GM06990 (cell line): Measurements from ENCODE around the gene PLXNA4.

ENCODE experiments used
- DNase-seq: peaks from one replicate; pipeline ENCODE4 v3.0.0-alpha.2; 2011; ENCODE audit not compliant: insufficient read length; ENCODE audit errors: extremely low read depth
- H3K27me3 ChIP-seq: replicated peaks from 2 replicates; pipeline ENCODE4 v1.6.0; 2011; ENCODE audit warnings: low read length; ENCODE audit not compliant: control insufficient read depth, insufficient read depth
- H3K36me3 ChIP-seq: 2 replicates; pipeline ENCODE4 v1.5.1; 2011; ENCODE audit warnings: low read length; ENCODE audit not compliant: control insufficient read depth, insufficient read depth
- H3K4me3 ChIP-seq: replicated peaks from 2 replicates; pipeline ENCODE4 v1.5.1; 2011; ENCODE audit warnings: low read depth, mild to moderate bottlenecking, control low read depth, low read length
- CTCF ChIP-seq: IDR thresholded peaks from 2 replicates; pipeline ENCODE4 v1.5.1; 2011; ENCODE audit warnings: low read length, control low read depth, mild to moderate bottlenecking, inconsistent platforms; ENCODE audit not compliant: insufficient read depth, poor library complexity, severe bottlenecking

The PLXNA4 gene

DNA sequence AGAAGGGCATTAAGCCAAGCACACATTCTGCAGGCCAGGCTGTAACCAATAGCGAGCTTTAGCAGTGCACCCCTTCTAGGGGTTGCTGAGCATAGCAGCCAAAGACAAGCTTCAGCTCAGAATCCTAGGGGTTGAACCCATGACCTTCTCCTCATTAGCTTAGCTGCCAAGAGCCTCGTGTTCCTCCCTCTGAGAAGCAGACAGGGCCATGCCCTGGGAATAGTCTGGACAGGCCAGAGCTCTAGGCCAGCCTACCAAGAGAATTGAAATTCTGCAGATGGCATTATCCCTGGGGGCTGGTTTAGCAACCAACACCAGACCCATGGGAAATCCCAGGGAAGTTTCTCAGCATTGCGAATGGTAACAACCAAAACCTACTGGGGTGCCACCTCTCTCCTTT, 77.2 kb downstream of the PLXNA4 start:
- H3K36me3 ChIP-seq, result no peaks in the 10 kb centered on the region
- H3K27me3 ChIP-seq, result no peaks in the 10 kb centered on the region; the same call in none of the 2 replicates
- TF ChIP-seq CTCF, result no peak
- DNase-seq, result no peak
- H3K4me3 ChIP-seq, result no peak overlapping the region

GRCh38 chr7:132498319-132498718, 78.0 kb downstream of the PLXNA4 start:
- Histone ChIP-seq H3K4me3 (no peak overlapping the region), H3K36me3 (no peaks in the 10 kb centered on the region), H3K27me3 (no peaks in the 10 kb centered on the region; the same call in none of the 2 replicates)
- DNase-seq, result no peak
- no peak for TF ChIP-seq CTCF

- H3K4me3 ChIP-seq, result no peak overlapping the region
- TF ChIP-seq CTCF, result no peak
Measured at GRCh38 chr7:132497098-132497497, 79.2 kb downstream of the PLXNA4 start.

GRCh38 chr7:132495936-132496335, 80.3 kb downstream of the PLXNA4 start:
- no peak for TF ChIP-seq CTCF
- H3K36me3 ChIP-seq, result no peaks in the 10 kb centered on the region
- DNase-seq, result no peak

More at GRCh38 chr7:132497098-132497497, 79.2 kb downstream of the PLXNA4 start:
- no peak for DNase-seq
- H3K27me3 ChIP-seq, result no peaks in the 10 kb centered on the region; the same call in 1 of the 2 replicates
- no peaks in the 10 kb centered on the region for H3K36me3 ChIP-seq

GRCh38 chr7:132494474-132494873, 81.8 kb downstream of the PLXNA4 start:
- Histone ChIP-seq H3K4me3 (no peak overlapping the region), H3K27me3 (no peaks in the 10 kb centered on the region; the same call in 1 of the 2 replicates), H3K36me3 (no peaks in the 10 kb centered on the region)
- no peak for DNase-seq
- no peak for TF ChIP-seq CTCF

More at GRCh38 chr7:132495936-132496335, 80.3 kb downstream of the PLXNA4 start:
- Histone ChIP-seq H3K27me3 (no peaks in the 10 kb centered on the region; the same call in 1 of the 2 replicates), H3K4me3 (no peak overlapping the region)
